CD1c-positive myeloid dendritic cell (primary cell): ENCODE data around the gene STAB2.
A peak's percentile ranks its signal among the peaks of the same experiment; 100 is the strongest.

ENCODE experiments used
- DNase-seq: peaks from one replicate; pipeline ENCODE4 v3.0.0-alpha.2; 2016; ENCODE audit errors: extremely low spot score

STAB2 gene

GRCh38 chr12:103780992-103781391, 193.9 kb downstream of the STAB2 start:
- DNase-seq = no peak

DNA sequence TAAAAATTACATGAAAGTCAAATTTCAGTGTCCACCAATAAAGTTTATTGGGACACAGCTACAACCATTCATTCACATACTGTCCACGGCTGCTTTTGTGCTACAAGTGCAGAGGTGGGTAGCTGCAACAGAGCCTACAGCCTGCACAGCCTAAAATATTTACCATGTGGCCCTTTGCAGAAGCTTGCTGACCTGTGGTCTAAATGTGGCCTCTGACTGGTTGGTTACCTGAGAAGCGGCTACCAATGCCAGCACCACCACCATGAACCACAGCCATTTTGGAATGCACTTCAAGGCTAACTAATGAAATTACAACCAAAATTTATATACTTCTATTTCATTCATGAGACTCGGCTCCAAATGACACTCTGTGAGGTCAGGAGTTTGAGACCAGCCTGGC, 195.3 kb downstream of the STAB2 start:
- DNase-seq = no peak

GRCh38 chr12:103783744-103784664, 196.9 kb downstream of the STAB2 start:
- no peak for DNase-seq

DNA sequence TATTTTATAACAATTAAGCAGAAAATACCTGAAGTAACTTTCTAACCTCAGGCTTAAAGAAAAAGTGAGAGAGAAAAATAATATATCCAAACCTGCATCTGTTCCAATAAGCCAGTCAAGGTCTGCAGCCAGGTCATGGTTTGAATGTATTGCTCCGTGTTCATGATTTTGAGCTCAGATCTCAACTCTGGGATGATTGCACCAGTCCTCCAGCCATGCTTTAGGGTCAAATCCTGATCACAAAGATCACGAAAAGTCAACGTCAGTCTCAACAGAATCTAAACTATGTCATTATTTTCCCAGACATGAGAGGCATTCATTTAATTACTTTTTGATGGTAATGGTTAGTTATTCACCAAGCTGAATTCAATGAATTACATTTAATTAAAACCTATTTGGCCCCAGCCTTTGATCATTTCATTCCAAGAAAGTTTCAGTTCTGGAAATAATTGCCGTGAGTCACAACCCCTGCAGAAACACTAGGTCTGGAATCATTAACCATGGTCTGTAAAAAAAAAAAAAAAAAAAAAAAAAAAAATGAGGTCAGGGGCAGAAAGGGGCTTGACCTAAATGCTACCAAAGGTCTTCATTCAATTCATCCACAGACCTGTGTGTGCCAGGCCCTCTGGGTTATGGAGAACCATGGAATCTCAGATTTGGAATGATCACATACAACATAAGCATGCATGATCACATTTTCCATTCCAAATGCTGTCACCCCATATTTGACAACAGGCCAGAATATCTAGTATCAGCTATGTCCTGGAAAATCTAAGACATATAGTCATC, 198.4 kb downstream of the STAB2 start:
- no peak for DNase-seq

GRCh38 chr12:103786201-103786600, 199.1 kb downstream of the STAB2 start:
- no peak for DNase-seq

GRCh38 chr12:103791350-103791920, 204.4 kb downstream of the STAB2 start:
- DNase-seq = no peak

DNA sequence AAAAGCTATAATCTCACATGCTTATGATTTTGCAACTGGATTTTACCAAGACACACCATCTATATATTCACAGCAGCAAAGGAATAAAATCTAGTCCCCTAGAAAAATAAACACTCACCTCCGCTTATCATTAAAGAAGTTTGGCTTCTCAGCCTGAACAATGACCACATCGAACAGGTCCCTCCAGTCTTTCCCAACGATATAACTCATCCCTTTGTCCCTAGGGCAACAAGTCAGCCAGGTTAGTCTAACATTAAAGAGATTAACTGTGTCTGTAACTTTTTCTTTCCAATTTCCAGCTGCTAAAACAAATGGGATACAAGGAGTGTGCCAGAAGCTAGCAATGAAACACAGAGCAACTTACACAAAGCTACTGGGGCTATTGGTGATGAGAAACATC, 206.0 kb downstream of the STAB2 start:
- DNase-seq = no peak

DNA sequence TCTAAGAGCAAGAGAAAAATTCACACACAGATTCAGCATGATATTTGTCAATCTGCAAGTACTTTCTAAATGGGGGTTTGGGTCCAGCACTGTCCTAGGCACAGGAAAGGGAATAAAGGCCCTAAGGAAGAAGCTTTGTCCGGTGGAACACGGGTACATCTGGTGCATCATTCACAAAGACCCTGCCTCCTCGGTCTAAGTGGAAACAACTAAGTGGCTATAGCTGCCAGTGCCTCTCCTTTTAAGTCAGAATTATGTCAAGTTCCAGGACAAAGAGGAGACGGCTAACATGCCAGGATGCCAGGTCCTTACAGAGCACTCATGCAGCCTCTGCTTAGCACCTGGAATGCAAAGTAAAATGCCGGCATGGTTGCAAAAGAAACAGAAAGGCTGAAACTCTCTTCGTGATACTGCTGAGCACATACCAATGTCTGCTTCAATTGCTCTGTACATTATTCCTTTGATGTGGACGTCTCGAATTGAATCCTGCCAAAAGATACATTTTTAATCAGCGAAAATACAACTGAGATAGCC, 206.5 kb downstream of the STAB2 start:
- DNase-seq = no peak

- no peak for DNase-seq
Measured at GRCh38 chr12:103794309-103795213, 207.5 kb downstream of the STAB2 start.

DNA sequence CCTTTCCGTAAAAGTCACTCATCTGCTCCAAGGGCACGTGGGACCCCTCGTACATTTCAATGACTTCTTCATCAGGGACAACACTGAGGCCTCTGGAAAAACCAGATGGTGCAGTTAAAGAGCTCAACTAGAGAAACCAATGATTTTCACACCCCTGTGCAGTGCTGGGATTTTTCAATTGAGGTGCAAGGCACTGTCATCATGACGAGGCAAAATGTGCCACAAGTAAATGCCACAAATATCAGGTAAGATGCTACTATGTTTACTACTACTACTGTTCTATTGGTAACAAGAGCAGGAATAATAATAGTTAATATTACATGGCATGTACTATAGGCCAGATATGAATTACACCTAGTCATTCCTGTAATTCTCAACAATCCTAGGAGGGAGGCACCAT, 211.5 kb downstream of the STAB2 start:
- no peak for DNase-seq

DNA sequence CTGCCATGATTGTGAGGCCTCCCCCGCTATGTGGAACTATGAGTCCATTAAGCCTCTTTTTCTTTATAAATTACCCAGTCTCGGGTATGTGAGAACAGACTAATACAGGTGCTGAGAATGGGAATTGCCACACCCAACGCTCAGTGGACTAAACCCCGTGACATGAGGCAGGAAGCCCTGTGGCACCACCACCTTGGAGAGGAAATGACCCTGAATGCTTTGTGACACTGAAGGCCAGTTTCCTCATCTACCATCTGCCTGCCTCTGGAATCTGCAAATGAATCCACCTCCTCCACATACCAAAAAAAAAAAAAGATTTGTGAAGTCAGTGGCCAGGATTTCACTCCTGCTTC, 212.4 kb downstream of the STAB2 start:
- peak; percentile 34 for DNase-seq

DNA sequence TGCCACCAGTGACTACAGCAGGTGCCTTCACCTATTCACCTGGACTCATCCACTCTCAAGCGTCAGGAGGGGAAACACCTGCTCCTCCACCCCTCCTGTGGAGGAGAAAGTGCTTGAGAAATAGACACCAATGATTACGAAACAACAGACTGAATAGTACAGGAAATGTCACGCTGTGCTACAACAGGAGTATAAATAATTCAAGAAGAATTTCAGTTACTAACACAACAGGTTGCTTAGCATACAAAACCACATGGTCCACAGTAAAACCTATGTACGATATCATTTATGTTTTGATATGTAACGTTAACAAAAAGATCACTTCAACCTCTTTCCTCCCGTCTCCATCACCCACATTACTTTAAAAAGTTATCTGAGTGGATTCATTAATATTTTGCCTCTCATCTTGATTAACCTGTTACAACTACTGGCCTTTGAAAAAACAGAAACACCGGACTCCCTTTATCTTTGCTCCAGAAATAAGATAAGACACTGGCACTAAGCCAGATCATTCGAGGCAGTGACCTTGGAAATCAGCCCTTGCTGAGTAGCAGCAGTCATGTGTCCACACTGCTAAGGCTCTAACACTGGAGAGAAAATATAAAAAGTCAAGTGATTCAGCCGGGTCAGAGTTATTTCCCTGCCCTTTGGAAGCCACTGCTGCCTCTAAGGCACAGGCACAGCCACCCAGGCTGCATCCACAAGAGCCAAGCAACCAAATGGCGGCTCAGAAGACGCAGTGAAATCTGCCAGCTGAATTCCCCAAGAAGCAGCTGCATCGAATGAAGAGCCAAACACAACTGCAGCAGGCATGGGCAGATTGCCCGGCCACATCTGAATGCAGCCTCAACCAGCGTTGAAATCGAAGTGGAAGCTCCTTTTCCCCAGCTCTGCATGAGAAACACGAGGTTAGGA, 213.0 kb downstream of the STAB2 start:
- peak; percentile 26 for DNase-seq

DNA sequence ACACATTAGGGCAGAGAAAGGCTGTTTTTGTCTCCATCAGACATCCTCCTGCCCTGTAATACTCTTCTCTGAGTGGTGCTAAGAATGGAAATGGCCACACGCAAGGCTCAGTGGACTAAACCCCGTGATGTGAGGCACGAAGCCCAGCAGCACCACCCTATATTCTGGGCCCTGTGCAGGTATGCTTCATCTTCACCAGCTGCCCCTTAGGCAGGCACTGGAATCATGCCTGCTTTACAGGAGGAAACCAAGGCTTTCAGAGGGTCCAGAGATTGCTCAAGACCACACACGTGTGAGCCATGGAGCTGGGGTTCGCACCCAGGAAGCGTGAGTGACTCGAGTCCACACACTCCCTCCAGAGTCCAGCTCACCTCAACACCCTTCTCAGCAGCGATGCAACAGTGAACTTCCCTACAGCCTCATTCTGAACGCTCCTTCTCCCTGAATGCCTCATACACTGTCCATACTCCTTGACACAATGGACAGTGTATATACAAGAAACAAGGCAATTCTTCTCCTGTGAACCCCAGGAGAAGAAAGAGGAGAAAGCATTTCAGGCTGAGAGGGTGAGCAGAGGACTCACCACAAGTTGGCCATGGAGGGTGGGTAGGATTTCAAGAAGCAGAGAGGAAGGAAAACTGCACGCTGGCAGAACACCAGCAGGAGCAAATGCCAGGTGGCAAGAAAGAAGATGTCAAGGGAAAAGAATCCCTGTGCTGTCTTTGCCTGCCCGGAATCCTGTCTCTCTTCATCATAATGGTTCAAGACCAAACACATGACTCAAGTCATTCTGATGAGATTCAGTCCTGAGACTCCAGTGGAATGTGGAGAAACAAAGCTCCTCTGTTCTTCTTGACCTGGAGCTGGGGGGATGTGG, 214.9 kb downstream of the STAB2 start:
- no peak for DNase-seq

DNA sequence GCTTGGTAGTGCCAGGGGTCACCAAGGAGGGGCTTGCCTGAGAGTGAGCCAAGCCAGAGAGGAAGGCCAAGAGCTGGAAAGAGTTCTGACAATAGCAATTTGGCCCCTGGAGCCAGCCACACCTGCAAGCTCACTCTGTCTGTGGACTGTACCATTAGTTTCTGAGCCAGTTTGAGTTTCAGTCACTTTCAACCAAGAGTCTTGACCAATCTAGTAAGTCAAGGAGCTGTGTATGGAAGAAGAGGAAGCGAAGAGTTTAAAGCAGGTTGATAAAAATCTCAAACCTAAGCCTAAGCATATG, 215.5 kb downstream of the STAB2 start:
- DNase-seq = no peak

DNA sequence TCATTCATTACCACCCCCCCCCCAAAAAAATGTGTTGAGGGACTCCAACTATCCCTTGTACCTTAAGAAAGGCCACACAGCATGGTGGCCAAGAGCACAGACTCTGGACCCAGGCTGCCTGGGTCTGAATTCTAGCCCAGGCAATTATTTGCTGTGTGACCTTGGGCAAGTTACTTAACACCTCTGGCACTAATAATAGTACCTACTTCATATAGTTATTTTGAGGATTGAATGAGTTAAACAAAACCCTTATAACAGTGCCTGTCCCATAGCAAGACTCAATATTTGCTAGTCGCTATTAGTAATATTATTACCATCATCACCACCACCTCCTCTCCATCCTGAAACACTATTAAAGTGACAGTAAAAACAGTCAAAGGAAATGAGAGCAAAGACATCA, 216.8 kb downstream of the STAB2 start:
- no peak for DNase-seq

DNA sequence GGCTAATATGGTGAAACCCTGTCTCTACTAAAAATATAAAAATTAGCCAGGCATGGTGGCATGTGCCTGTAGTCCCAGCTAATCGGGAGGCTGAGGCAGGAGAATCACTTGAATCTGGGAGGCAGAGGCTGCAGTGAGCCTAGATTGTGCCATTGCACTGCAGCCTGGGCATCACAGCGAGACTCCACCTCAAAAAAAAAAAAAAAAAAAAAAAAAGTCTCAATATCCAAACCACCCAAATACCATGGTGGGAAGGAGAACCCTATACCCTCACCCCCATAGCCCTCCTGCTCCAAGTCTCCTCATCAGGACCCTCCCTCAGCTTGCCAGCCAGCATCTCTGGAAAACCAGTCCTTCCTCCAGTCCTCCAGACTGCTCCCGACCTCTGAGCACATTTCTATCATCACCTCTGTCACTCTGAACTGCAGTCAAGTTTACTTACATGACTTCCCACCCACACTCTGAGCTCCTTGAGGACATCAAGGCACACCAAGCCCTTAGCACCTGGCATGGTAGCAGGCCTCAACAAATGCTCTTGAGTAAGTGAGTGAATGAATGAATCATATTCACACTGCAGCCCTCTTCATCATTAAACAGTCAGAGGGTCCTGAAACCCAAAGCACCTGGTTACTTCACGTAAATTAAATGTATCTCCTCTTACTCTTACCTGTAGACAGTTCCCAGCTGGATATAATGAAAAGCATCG, 218.7 kb downstream of the STAB2 start:
- no peak for DNase-seq

DNA sequence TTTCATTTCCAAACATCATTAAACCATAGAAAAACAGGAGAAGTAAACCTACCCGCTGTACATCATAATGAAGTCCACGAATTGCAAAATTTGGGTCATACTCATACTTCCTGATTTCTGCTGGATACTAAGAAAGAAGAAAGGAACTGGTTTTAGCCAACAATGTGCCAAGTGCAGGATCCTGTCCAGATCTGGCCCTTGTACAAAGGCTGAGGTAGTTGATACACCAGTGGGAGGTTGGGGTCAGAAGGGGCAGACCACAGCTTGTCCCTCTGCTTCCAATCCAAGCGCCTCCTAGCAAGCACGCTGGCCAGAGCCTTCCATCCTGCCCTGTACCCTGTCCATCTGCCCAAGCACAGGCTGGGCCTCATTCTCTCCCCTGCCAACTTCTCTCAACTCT, 219.7 kb downstream of the STAB2 start:
- DNase-seq = peak; percentile 86

DNA sequence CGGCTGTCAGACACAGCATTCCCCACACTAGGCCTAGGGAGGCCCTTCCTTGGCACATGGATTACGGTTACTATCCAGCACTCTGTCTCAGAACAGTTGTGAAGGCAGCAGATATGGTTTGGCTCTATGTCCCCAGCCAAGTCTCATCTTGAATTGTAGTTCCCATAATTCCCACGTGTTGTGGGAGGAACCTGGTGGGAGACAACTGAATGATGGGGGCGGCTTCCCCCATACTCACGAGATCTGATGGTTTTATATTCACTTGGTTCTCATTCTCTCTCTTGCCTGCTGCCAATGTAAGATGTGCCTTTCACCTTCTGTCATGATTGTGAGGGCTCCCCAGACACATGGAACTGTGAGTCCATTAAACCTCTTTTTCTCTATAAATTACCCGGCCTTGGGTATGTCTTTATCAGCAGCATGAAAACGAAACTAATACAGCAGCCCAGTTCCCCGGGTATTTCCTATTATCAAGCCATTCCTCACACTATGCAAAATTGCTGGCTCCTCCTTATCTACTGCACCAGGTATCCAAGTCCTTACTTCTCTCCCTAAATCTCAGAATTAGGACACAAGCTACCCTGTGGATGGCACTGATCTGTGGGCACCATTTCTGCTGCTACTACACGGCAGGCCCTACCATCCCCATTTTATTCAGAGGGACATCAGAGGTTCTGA, 220.6 kb downstream of the STAB2 start:
- DNase-seq = no peak
